Brain microvascular endothelial cell (primary cell): ENCODE measurements around the gene ANKK1.

Experiments
- DNase-seq: peaks from one replicate; pipeline ENCODE4 v3.0.0-alpha.2; 2020
- H3K27ac ChIP-seq: fragments of 250-450 bp; sonication (Bioruptor Pico); 2 replicates; pipeline ENCODE4 v1.5.1; 2020; ENCODE audit warnings: mild to moderate bottlenecking, moderate library complexity
- H3K27me3 ChIP-seq: fragments of 250-450 bp; sonication (Bioruptor Pico); replicated peaks from 2 replicates; pipeline ENCODE4 v1.5.1; 2020; ENCODE audit warnings: mild to moderate bottlenecking
- H3K36me3 ChIP-seq: fragments of 250-450 bp; sonication (Bioruptor Pico); replicated peaks from 2 replicates; pipeline ENCODE4 v1.5.1; 2020; ENCODE audit warnings: mild to moderate bottlenecking
- H3K4me3 ChIP-seq: 2 replicates; pipeline ENCODE4 v1.5.1; 2011; ENCODE audit warnings: low read depth, mild to moderate bottlenecking, control low read depth, low read length, moderate library complexity
- in situ Hi-C: cut with HindIII; loops from 2 replicates; pipeline ENCODE4 v1.10.0; 2017; ENCODE audit warnings: low sequenced_read_pairs, low pct_ligation_motif_present
- TF ChIP-seq, protein P1 (sequence below): IDR thresholded peaks from 2 replicates; pipeline ENCODE4 v1.5.1; 2011; ENCODE audit warnings: low read depth, mild to moderate bottlenecking, moderate library complexity, low read length, control low read depth, inconsistent platforms; ENCODE audit errors: missing control alignments

The ANKK1 gene

DNA sequence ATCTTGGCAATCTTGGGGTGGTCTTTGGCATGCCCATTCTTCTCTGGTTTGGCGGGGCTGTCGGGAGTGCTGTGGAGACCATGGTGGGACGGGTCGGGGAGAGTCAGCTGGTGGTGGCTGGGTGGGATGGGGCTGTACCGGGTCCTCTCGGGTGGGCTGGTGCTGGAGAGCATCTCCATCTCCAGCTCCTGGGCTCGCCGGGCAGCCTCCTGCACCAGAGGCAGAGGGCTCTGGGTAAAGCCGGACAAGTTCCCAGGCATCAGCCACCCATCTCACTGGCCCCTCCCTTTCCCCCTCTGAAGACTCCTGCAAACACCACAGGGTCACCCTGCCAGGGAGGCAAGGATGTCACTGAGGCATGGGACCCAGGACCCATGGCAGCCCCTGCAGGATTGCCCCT, 25.1 kb downstream of the ANKK1 start:
- Histone ChIP-seq H3K27ac (no peak overlapping the region), H3K36me3 (no peaks in the 10 kb centered on the region), H3K4me3 (no peak overlapping the region), H3K27me3 (no peaks in the 10 kb centered on the region)
- TF ChIP-seq, protein P1, sequence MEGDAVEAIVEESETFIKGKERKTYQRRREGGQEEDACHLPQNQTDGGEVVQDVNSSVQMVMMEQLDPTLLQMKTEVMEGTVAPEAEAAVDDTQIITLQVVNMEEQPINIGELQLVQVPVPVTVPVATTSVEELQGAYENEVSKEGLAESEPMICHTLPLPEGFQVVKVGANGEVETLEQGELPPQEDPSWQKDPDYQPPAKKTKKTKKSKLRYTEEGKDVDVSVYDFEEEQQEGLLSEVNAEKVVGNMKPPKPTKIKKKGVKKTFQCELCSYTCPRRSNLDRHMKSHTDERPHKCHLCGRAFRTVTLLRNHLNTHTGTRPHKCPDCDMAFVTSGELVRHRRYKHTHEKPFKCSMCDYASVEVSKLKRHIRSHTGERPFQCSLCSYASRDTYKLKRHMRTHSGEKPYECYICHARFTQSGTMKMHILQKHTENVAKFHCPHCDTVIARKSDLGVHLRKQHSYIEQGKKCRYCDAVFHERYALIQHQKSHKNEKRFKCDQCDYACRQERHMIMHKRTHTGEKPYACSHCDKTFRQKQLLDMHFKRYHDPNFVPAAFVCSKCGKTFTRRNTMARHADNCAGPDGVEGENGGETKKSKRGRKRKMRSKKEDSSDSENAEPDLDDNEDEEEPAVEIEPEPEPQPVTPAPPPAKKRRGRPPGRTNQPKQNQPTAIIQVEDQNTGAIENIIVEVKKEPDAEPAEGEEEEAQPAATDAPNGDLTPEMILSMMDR, result no peak
- DNase-seq, result no peak
- in situ Hi-C loops, result no loop called here

DNA sequence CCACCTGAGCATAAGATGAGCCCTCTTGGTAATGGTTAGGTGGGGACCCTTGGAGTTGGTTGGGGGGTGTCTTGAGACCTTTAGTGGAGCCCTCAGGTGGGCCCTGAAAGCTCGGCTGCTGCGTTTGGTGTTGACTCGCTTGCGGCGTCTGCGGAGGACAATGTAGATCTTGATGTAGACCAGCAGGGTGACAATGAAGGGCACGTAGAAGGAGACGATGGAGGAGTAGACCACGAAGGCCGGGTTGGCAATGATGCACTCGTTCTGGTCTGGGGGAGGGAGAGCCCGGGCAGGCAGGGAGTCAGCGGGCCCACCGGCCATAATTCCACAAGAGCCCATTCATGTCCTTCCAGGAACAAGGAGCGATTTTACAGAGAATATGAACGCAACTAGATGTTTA, 27.8 kb downstream of the ANKK1 start:
- Histone ChIP-seq H3K27ac (no peak overlapping the region), H3K36me3 (no peaks in the 10 kb centered on the region), H3K27me3 (no peaks in the 10 kb centered on the region), H3K4me3 (no peak overlapping the region)
- TF ChIP-seq, protein P1, result no peak
- no peak for DNase-seq
- in situ Hi-C loops, result no loop called here

DNA sequence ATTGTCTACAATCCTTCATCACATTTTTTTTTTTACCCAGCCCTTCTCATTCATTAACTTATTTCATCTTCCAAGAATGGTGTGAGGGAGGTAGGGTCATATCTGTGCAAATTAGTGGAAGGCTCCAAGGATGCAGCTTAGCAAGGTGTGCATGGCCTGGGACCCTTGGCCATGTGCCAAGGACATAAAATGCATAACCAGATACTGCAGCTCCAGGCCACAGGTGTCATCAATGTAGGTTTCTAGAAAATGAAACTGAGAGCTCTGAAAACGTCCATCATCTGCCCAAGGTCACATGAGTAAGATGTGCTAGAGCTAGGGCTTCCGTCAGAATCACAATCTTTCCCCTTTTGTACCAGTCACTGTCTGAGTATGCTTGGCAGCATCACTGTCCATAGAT, 29.8 kb downstream of the ANKK1 start:
- Histone ChIP-seq H3K27ac (no peak overlapping the region), H3K36me3 (no peaks in the 10 kb centered on the region), H3K4me3 (no peak overlapping the region), H3K27me3 (no peaks in the 10 kb centered on the region)
- TF ChIP-seq, protein P1, result no peak
- in situ Hi-C loops, result no loop called here
- no peak for DNase-seq

DNA sequence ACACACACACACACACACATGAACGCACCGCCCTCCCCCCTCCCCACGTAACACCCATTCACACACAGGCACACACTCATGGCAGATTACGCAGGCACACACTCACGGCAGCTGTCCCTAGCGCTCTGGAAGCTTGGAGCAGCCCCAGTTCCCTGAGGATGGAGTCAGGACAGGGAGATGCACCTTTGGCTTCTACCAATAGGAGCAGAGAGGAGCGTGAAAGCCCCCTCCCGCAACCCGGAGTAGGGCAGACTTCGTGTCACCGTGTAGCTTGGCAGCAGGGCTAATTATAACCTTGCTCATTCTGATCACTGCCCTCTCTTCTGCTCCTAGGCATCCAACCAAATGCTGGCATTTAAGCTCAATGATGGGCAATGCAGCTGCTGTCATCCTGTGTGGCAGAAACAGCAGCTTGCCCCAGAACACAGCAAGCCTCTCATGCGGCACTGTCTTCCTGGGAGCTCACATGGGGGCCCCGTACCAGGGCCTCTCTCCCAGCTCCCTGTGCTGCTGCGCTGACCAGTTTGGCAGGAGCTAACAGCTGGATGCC, 31.9 kb downstream of the ANKK1 start:
- no peak for DNase-seq
- Histone ChIP-seq H3K27ac (no peak overlapping the region), H3K4me3 (no peak overlapping the region), H3K36me3 (no peaks in the 10 kb centered on the region), H3K27me3 (no peaks in the 10 kb centered on the region)
- in situ Hi-C loops, result no loop called here
- TF ChIP-seq, protein P1, result no peak

DNA sequence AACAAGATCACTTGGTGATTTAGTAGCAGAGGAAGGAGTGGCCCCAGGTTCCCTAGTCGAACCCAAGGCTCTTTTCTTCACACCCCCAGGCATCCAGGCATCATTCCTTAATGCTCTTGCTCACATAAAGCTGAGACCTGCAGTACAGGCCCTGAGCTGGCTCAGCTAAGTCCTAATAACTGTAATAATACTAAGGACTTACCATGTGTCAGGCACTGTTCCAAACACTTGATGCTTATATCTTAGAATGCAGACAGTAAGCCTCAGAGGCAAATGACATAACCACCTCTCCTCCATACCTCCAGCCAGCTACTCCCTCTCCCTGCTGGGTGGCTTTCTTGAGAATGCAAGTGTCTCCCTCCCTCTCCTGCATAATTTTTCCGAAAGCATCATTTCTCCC, 33.2 kb downstream of the ANKK1 start:
- in situ Hi-C loops, result no loop called here
- Histone ChIP-seq H3K36me3 (no peaks in the 10 kb centered on the region), H3K4me3 (no peak overlapping the region), H3K27me3 (no peaks in the 10 kb centered on the region), H3K27ac (no peak overlapping the region)
- TF ChIP-seq, protein P1, result no peak
- no peak for DNase-seq

DNA sequence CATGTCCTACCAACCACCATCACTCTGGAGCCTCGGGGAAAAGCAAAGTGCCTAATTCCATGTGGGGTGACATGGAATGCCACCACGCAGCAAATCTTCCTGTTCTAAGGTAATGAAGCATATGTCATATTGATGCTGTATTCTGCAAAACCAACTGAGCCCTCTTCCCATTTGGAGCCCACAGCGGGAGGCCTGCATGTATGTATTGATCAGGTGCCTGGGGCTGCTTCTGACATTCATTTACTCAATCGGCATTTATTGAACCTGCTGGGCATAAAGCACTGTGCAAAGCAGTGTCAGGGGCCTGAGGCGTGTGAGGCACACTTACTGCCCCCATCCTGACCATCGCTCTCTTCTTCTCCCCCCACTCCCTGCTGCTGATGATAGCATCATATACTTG, 39.1 kb downstream of the ANKK1 start:
- DNase-seq, result no peak
- no peaks in the 10 kb centered on the region for H3K27me3 ChIP-seq
- in situ Hi-C loops, result no loop called here
- H3K36me3 ChIP-seq, result no peaks in the 10 kb centered on the region
- no peak overlapping the region for H3K4me3 ChIP-seq
- no peak overlapping the region for H3K27ac ChIP-seq
- TF ChIP-seq, protein P1, result no peak
